Inflammatory macrophage treated with lipopolysaccharide for 4 hours (primary cell): Measurements from ENCODE around the gene ANKRD18B.
"Not testable (repeated sequence)": the region's sequence is repeated elsewhere in the genome, so short reads cannot be mapped to it uniquely, and the experiment has no call there.

Experiments used
- DNase-seq: peaks from one replicate; pipeline ENCODE4 v3.0.0-alpha.2; 2020

Gene ANKRD18B

GRCh38 chr9:33614001-33614687 is 90.1 kb downstream of the ANKRD18B start:
- no peak for DNase-seq

DNA sequence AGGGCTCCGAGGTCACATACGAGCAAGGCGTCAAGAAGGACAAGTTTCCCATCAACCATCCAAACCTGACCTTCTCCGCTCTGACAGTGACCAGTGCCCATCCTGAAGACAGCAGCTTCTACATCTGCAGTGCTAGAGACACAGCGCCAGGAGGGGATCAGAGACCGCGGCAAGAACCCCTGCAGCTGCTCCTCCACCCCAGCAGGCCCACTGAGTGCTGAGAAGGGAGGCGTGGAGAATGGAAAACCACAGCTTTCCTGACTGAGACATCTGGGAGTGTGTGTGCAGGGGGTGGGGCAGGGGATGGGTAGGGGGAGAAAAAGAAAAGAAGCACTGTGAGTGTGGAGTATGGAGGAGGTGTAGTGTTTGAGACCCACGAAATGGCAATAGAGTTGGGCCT is 94.3 kb downstream of the ANKRD18B start:
- DNase-seq = not testable (repeated sequence)

DNA sequence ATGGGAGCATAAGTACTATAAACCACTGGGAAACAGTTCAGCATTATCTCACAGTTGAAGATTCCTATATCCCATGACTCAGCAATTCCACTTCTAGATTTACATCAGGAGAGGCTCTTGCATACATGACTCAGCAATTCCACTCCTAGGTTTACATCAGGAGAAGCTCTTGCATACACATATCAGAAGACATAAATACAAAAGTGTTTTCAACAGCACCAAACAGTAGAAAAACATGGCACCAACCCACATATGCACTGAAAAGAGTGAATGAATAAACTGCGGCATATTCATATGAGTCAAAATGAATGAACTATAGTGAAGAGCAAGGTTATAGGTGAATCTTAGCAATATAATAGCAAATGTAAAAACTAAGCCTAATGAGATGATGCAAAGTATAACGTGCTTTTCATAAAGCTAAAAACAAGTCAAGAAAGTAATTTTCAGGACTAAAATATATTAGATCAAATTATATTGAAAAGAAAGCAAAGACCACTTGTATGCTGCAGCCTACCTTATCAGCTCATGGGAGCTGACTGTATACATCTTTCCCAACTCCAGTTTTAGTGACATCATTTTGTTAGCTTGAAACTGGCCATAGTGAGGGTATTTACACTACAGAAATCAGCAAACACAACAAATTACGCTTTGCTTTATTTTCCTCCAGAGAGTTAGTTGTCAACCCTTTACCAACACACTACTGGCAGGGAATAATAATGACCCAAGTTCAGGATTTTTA is 95.8 kb downstream of the ANKRD18B start:
- DNase-seq = peak; percentile 60

- no peak for DNase-seq
Observed at GRCh38 chr9:33620738-33621439, 96.8 kb downstream of the ANKRD18B start.
